KMS-11 (cell line): ENCODE data around the gene PLVAP.
A peak's percentile ranks its signal among the peaks of the same experiment; 100 is the strongest.

Source experiments
- H2AFZ ChIP-seq: fragments of 200-600 bp; sonication (generic); 2 replicates; pipeline ENCODE4 v1.6.1; 2016; ENCODE audit warnings: antibody characterized with exemption, mixed run types, low read depth
- H3K27ac ChIP-seq: fragments of 200-600 bp; sonication (generic); 2 replicates; pipeline ENCODE4 v1.6.1; 2016; ENCODE audit warnings: mild to moderate bottlenecking, mixed run types
- H3K27me3 ChIP-seq: fragments of 200-600 bp; sonication (generic); 2 replicates; pipeline ENCODE4 v1.6.1; 2017; ENCODE audit warnings: mild to moderate bottlenecking, low read depth, mixed run types, moderate library complexity; ENCODE audit not compliant: insufficient read depth
- H3K36me3 ChIP-seq: fragments of 200-600 bp; sonication (generic); 2 replicates; pipeline ENCODE4 v1.6.1; 2017; ENCODE audit warnings: mild to moderate bottlenecking, mixed run types; ENCODE audit not compliant: insufficient read depth
- H3K4me1 ChIP-seq: fragments of 200-600 bp; sonication (generic); 2 replicates; pipeline ENCODE4 v1.6.1; 2016; ENCODE audit warnings: mild to moderate bottlenecking, low read depth, mixed run types; ENCODE audit not compliant: poor library complexity, severe bottlenecking
- H3K4me2 ChIP-seq: fragments of 200-600 bp; sonication (generic); 2 replicates; pipeline ENCODE4 v1.7.0; 2016; ENCODE audit warnings: mild to moderate bottlenecking, mixed run types
- H3K4me3 ChIP-seq: fragments of 200-600 bp; sonication (generic); IDR thresholded peaks from 2 replicates; pipeline ENCODE4 v1.6.1; 2017; ENCODE audit warnings: low read depth, low read length, mixed read lengths; ENCODE audit not compliant: insufficient read depth
- H3K79me2 ChIP-seq: fragments of 200-600 bp; sonication (generic); 2 replicates; pipeline ENCODE4 v1.6.1; 2016; ENCODE audit warnings: low read depth, mixed run types; ENCODE audit not compliant: insufficient read depth
- H3K9ac ChIP-seq: fragments of 200-600 bp; sonication (generic); 2 replicates; pipeline ENCODE4 v1.6.1; 2016; ENCODE audit warnings: mild to moderate bottlenecking, mixed run types
- H4K20me1 ChIP-seq: fragments of 200-600 bp; sonication (generic); 2 replicates; pipeline ENCODE4 v1.6.1; 2016; ENCODE audit warnings: mild to moderate bottlenecking, mixed run types; ENCODE audit not compliant: insufficient read depth
- TF ChIP-seq, protein P1 (sequence below): fragments of 200-600 bp; sonication (generic); conservative IDR thresholded peaks from 2 replicates; pipeline ENCODE4 v1.6.1; 2017; ENCODE audit warnings: low read depth, mild to moderate bottlenecking, antibody characterized with exemption, low read length, moderate library complexity, mixed read lengths

PLVAP gene

DNA sequence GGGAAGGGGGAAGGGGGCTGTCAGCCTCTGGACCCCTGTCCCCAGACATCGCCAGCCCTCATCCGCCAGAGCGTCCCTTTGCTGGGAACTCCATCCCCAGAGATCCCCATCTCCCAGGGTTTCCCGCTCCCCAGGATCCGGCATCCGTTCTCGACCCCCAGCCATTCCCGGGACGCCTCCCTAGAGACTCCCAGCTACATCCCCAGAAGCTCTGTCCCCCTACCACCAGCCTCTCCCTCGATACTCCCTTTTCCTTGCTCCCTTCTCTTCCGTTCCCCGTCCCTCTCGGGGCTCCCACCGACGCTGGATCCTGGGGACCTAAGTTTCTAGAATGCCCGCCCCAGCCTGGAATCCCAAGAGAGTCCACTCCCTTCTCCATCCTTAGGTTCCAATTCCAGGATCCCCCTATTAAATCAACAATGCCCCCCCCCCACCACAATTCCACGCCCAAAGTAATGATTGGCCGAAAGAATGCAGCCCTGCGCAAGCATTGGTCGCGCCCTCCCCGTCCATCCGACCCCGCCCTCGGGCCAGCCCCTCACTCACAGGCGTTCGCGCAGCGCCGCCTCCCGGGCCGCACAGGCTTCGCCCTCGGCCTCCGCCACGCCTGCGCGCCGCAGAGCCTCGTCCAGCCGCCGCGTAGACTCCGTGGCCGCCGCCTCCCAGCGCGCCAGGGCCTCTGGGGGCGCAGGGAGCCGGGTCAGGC is 13.7 kb upstream of the PLVAP start:
- H4K20me1 ChIP-seq: no peaks in the 10 kb centered on the region

GRCh38 chr19:17389957-17390664 is 13.0 kb upstream of the PLVAP start:
- Histone ChIP-seq H3K36me3 (no peaks in the 10 kb centered on the region), H3K27me3 (peaks cover 28% of the 10 kb centered on the region; the same call in 1 of the 2 replicates), H3K27ac (no peak overlapping the region), H3K79me2 (no peaks in the 10 kb centered on the region), H3K4me1 (peaks cover 24% of the 10 kb centered on the region), H3K4me3 (no peak overlapping the region), H3K4me2 (peak overlapping the region; percentile 95; the same call in 1 of the 2 replicates), H2AFZ (no peak overlapping the region), H4K20me1 (no peaks in the 10 kb centered on the region), H3K9ac (no peak overlapping the region)
- TF ChIP-seq, protein P1, sequence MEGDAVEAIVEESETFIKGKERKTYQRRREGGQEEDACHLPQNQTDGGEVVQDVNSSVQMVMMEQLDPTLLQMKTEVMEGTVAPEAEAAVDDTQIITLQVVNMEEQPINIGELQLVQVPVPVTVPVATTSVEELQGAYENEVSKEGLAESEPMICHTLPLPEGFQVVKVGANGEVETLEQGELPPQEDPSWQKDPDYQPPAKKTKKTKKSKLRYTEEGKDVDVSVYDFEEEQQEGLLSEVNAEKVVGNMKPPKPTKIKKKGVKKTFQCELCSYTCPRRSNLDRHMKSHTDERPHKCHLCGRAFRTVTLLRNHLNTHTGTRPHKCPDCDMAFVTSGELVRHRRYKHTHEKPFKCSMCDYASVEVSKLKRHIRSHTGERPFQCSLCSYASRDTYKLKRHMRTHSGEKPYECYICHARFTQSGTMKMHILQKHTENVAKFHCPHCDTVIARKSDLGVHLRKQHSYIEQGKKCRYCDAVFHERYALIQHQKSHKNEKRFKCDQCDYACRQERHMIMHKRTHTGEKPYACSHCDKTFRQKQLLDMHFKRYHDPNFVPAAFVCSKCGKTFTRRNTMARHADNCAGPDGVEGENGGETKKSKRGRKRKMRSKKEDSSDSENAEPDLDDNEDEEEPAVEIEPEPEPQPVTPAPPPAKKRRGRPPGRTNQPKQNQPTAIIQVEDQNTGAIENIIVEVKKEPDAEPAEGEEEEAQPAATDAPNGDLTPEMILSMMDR: no peak

More for the DNA sequence above, 13.7 kb upstream of the PLVAP start:
- H2AFZ ChIP-seq: peak overlapping the region; percentile 66; the same call in 1 of the 2 replicates
- H3K79me2 ChIP-seq: no peaks in the 10 kb centered on the region
- peak overlapping the region; percentile 95 for H3K4me2 ChIP-seq
- H3K27ac ChIP-seq: no peak overlapping the region
- TF ChIP-seq, protein P1: 0 out of 2 replicates have a peak, but pooled peaks have one; percentile 33
- peaks cover 26% of the 10 kb centered on the region; the same call in 1 of the 2 replicates for H3K27me3 ChIP-seq
- no peak overlapping the region for H3K4me3 ChIP-seq
- peaks cover 24% of the 10 kb centered on the region for H3K4me1 ChIP-seq
- H3K36me3 ChIP-seq: no peaks in the 10 kb centered on the region
- H3K9ac ChIP-seq: no peak overlapping the region

GRCh38 chr19:17389288-17389687 is 12.1 kb upstream of the PLVAP start:
- peaks cover 24% of the 10 kb centered on the region for H3K4me1 ChIP-seq
- H3K36me3 ChIP-seq: no peaks in the 10 kb centered on the region
- no peaks in the 10 kb centered on the region for H4K20me1 ChIP-seq
- no peak overlapping the region for H3K4me3 ChIP-seq
- no peak overlapping the region for H3K4me2 ChIP-seq
- H3K27me3 ChIP-seq: peaks cover 28% of the 10 kb centered on the region; the same call in 1 of the 2 replicates
- no peaks in the 10 kb centered on the region for H3K79me2 ChIP-seq
- H3K27ac ChIP-seq: no peak overlapping the region
- no peak overlapping the region for H2AFZ ChIP-seq
- no peak overlapping the region for H3K9ac ChIP-seq
- TF ChIP-seq, protein P1: no peak

GRCh38 chr19:17385878-17386611 is 8.9 kb upstream of the PLVAP start:
- H4K20me1 ChIP-seq: no peaks in the 10 kb centered on the region
- TF ChIP-seq, protein P1: peak; percentile 82
- no peak overlapping the region for H3K9ac ChIP-seq
- H3K36me3 ChIP-seq: no peaks in the 10 kb centered on the region
- H3K4me3 ChIP-seq: no peak overlapping the region
- no peaks in the 10 kb centered on the region for H3K4me1 ChIP-seq
- peaks cover 28% of the 10 kb centered on the region; the same call in 1 of the 2 replicates for H3K27me3 ChIP-seq
- H3K4me2 ChIP-seq: no peak overlapping the region
- no peaks in the 10 kb centered on the region for H3K79me2 ChIP-seq
- H2AFZ ChIP-seq: no peak overlapping the region
- no peak overlapping the region for H3K27ac ChIP-seq
